ENCODE data around the gene PRKG1. TPM values are rescaled to one million over a fixed set of nuclear protein-coding genes. Genes with fewer than 3 reads are reported as not detected.

Gene PRKG1
- total RNA-seq, 1 experiment from 2014 or later, result 7.4 TPM

DNA sequence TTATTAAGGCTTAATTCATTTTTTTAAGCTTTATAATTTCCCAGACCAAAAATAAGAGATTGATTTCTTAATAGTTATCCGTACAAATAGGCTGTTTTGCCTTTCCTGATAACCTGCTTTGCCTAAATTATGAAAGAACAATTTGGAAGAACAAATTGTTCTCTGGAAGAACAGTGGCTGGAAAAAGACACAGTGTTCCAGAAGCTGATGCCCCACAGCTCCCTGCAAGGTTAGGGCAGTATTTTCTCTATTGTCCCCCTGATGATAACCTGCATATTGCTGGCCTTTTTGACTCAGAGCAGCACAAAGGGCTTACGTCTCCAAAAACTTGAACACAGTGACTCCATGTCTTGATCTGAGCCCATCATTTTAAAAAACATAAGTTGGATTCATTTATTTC lies 473.7 kb downstream of the PRKG1 start:
- H3K27ac ChIP-seq (ENCODE audit: low read length), result no peak overlapping the region
- H3K36me3 ChIP-seq (ENCODE audit: low read depth, low read length), result no peaks in the 10 kb centered on the region
- no TSS peak for BruUV-seq (replicated peaks)
- CTCF ChIA-PET, result no interaction called here
- H3K79me2 ChIP-seq (ENCODE audit: low read length), result no peaks in the 10 kb centered on the region
- no peak overlapping the region for H2AFZ ChIP-seq (ENCODE audit: low read length)
- peaks cover 8% of the 10 kb centered on the region for H3K4me1 ChIP-seq (ENCODE audit: insufficient read depth, low read length)
- TF ChIP-seq EZH2phosphoT487 (IDR thresholded peaks at IDR 0.05; ENCODE audit: borderline replicate concordance, low read length) (no peak), EZH2 (IDR thresholded peaks at IDR 0.05; ENCODE audit: low read length, unreplicated experiment) (no peak)
- TF ChIP-seq, protein P1, sequence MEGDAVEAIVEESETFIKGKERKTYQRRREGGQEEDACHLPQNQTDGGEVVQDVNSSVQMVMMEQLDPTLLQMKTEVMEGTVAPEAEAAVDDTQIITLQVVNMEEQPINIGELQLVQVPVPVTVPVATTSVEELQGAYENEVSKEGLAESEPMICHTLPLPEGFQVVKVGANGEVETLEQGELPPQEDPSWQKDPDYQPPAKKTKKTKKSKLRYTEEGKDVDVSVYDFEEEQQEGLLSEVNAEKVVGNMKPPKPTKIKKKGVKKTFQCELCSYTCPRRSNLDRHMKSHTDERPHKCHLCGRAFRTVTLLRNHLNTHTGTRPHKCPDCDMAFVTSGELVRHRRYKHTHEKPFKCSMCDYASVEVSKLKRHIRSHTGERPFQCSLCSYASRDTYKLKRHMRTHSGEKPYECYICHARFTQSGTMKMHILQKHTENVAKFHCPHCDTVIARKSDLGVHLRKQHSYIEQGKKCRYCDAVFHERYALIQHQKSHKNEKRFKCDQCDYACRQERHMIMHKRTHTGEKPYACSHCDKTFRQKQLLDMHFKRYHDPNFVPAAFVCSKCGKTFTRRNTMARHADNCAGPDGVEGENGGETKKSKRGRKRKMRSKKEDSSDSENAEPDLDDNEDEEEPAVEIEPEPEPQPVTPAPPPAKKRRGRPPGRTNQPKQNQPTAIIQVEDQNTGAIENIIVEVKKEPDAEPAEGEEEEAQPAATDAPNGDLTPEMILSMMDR (conservative IDR thresholded peaks at IDR 0.05; ENCODE audit: low read depth, low read length), result no peak
- H3K27me3 ChIP-seq (ENCODE audit: low read length), result no peaks in the 10 kb centered on the region
- ATAC-seq, result no peak
- no peak overlapping the region for H3K4me3 ChIP-seq (ENCODE audit: low read length)
- no peaks in the 10 kb centered on the region for H3F3A ChIP-seq (ENCODE audit: low read length, unreplicated experiment)
- intact Hi-C loops (cut with micrococcal nuclease), result loop anchor here (5.0 to 10.0 kb wide), 3 partner anchors 134 to 667 kb away; no protein-coding TSS in a partner anchor
- no peaks in the 10 kb centered on the region for H3K9me3 ChIP-seq (ENCODE audit: low read length)
- POLR2A ChIA-PET (ENCODE audit: unreplicated experiment), result no interaction called here
- H3K9me2 ChIP-seq (replicated peaks; ENCODE audit: low read length), result no peaks in the 10 kb centered on the region
- H3K4me2 ChIP-seq (ENCODE audit: low read length), result no peak overlapping the region
- no peak overlapping the region for H3K9ac ChIP-seq (ENCODE audit: low read length)
- H4K20me1 ChIP-seq (ENCODE audit: low read length), result no peaks in the 10 kb centered on the region
- DNase-seq, result no peak

DNA sequence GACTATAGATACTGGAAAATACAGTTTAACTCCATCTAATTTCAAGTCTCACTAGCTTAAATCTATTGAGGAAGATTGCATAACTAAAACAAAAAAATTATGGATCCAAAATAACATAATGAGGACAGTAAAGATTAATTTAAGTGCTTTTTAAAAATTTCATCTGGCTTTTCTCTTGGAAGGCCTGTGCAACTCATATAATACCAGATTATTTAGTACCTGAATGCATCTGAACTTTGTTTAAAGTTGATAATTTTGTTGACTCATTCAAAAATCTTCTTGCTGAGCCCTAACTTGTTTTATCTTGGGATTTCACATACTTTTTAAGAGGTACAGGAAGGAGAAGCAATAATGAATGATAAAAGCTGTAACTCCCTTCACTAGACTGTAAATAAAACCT lies 478.6 kb downstream of the PRKG1 start:
- H3K9me3 ChIP-seq (ENCODE audit: low read length), result no peaks in the 10 kb centered on the region
- no peaks in the 10 kb centered on the region for H3F3A ChIP-seq (ENCODE audit: low read length, unreplicated experiment)
- DNase-seq (no peak), ATAC-seq (no peak)
- CTCF ChIA-PET, result no interaction called here
- H3K9ac ChIP-seq (ENCODE audit: low read length), result no peak overlapping the region
- no peak overlapping the region for H3K4me3 ChIP-seq (ENCODE audit: low read length)
- no peaks in the 10 kb centered on the region for H3K36me3 ChIP-seq (ENCODE audit: low read depth, low read length)
- H2AFZ ChIP-seq (ENCODE audit: low read length), result no peak overlapping the region
- H3K4me1 ChIP-seq (ENCODE audit: insufficient read depth, low read length), result no peaks in the 10 kb centered on the region
- TF ChIP-seq EZH2phosphoT487 (IDR thresholded peaks at IDR 0.05; ENCODE audit: borderline replicate concordance, low read length), result no peak
- TF ChIP-seq, protein P1 (conservative IDR thresholded peaks at IDR 0.05; ENCODE audit: low read depth, low read length), result no peak
- no peak for TF ChIP-seq EZH2 (IDR thresholded peaks at IDR 0.05; ENCODE audit: low read length, unreplicated experiment)
- no peak overlapping the region for H3K27ac ChIP-seq (ENCODE audit: low read length)
- POLR2A ChIA-PET (ENCODE audit: unreplicated experiment), result no interaction called here
- no TSS peak for BruUV-seq (replicated peaks)
- H4K20me1 ChIP-seq (ENCODE audit: low read length), result no peaks in the 10 kb centered on the region
- intact Hi-C loops (cut with micrococcal nuclease), result no loop called here
- no peaks in the 10 kb centered on the region for H3K9me2 ChIP-seq (replicated peaks; ENCODE audit: low read length)
- no peaks in the 10 kb centered on the region for H3K27me3 ChIP-seq (ENCODE audit: low read length)
- no peak overlapping the region for H3K4me2 ChIP-seq (ENCODE audit: low read length)
- H3K79me2 ChIP-seq (ENCODE audit: low read length), result no peaks in the 10 kb centered on the region

DNA sequence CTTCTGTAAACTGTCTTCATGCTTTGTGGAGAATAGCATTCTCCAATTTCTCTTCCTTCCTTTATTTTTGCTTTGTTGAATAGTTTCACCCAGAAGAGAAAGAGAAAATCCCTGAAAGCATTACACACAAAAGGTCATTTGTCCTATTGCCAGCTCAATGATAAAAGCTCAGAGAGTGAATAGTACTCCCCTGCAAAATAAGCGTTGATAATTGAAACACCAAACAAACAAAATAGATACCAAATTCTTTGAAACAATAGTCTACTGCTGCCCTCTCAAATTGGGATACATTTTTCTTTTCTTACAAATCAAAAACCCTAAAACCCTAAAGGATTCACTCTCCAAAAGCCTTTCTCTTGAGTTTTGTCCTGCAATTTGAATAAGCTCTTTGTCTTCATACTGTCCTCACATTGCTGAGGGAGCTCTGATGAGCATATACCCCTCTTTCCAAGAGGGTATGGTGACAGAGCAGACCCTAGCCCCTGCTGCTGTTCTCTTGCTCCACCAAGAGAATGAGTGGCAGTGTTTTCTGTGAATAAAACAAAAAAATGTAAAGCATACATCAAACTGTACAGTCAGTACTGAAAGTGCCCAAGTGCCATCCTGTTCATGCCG lies 490.7 kb downstream of the PRKG1 start:
- no peak for DNase-seq
- Histone ChIP-seq H3K4me2 (ENCODE audit: low read length) (no peak overlapping the region), H3K79me2 (ENCODE audit: low read length) (no peaks in the 10 kb centered on the region), H3K9me2 (replicated peaks; ENCODE audit: low read length) (no peaks in the 10 kb centered on the region), H3K9ac (ENCODE audit: low read length) (no peak overlapping the region), H4K20me1 (ENCODE audit: low read length) (no peaks in the 10 kb centered on the region), H2AFZ (ENCODE audit: low read length) (no peak overlapping the region), H3K9me3 (ENCODE audit: low read length) (no peaks in the 10 kb centered on the region), H3K27me3 (ENCODE audit: low read length) (no peaks in the 10 kb centered on the region), H3K27ac (ENCODE audit: low read length) (no peak overlapping the region), H3K4me1 (ENCODE audit: insufficient read depth, low read length) (no peaks in the 10 kb centered on the region), H3K4me3 (ENCODE audit: low read length) (no peak overlapping the region), H3K36me3 (ENCODE audit: low read depth, low read length) (no peaks in the 10 kb centered on the region), H3F3A (ENCODE audit: low read length, unreplicated experiment) (no peaks in the 10 kb centered on the region)
- no TSS peak for BruUV-seq (replicated peaks)
- POLR2A ChIA-PET (ENCODE audit: unreplicated experiment), result interaction anchor here (0.6 kb wide), 1 partner anchor 14 kb away, joined by 3 read pairs; no protein-coding TSS in a partner anchor
- TF ChIP-seq EZH2 (IDR thresholded peaks at IDR 0.05; ENCODE audit: low read length, unreplicated experiment) (no peak), EZH2phosphoT487 (IDR thresholded peaks at IDR 0.05; ENCODE audit: borderline replicate concordance, low read length) (no peak)
- TF ChIP-seq, protein P1 (conservative IDR thresholded peaks at IDR 0.05; ENCODE audit: low read depth, low read length), result no peak
- ATAC-seq, result no peak
- CTCF ChIA-PET, result no interaction called here
- intact Hi-C loops (cut with micrococcal nuclease), result no loop called here
